Stomach smooth muscle (tissue), 2 donors: ENCODE results near the gene NUTM2E.
"Not testable (repeated sequence)": the region's sequence is repeated elsewhere in the genome, so short reads cannot be mapped to it uniquely, and the experiment has no call there.

Experiments
- H3K27ac ChIP-seq: one replicate; pipeline ENCODE4 v1.7.0; 2013; ENCODE audit warnings: mild to moderate bottlenecking, low read length, inconsistent platforms
- H3K27me3 ChIP-seq, 2 donors: one replicate each; pipeline ENCODE4 v1.7.0; 2013; ENCODE audit warnings: low read length in 2 of 2; ENCODE audit not compliant: insufficient read depth in 2 of 2, control insufficient read depth in 1 of 2
- H3K36me3 ChIP-seq, 2 donors: one replicate each; pipeline ENCODE4 v1.7.0; 2013; ENCODE audit warnings: low read length in 2 of 2; ENCODE audit not compliant: control insufficient read depth in 2 of 2, insufficient read depth in 2 of 2
- H3K4me1 ChIP-seq: one replicate; pipeline ENCODE4 v1.7.0; 2013; ENCODE audit warnings: low read length; ENCODE audit not compliant: control insufficient read depth, insufficient read depth
- H3K4me3 ChIP-seq, 2 donors: one replicate each; pipeline ENCODE4 v1.7.0; 2013; ENCODE audit warnings: low read length in 2 of 2
- H3K9ac ChIP-seq, 2 donors: one replicate each; pipeline ENCODE4 v1.7.0; 2013; ENCODE audit warnings: low read length in 2 of 2, mild to moderate bottlenecking in 1 of 2
- H3K9me3 ChIP-seq, 2 donors: one replicate each; pipeline ENCODE4 v1.7.0; 2013; ENCODE audit warnings: low read length in 2 of 2; ENCODE audit not compliant: control insufficient read depth in 2 of 2
- donor health status: healthy.
- donor health status: Pancreatic carcinoma.

NUTM2E gene

DNA sequence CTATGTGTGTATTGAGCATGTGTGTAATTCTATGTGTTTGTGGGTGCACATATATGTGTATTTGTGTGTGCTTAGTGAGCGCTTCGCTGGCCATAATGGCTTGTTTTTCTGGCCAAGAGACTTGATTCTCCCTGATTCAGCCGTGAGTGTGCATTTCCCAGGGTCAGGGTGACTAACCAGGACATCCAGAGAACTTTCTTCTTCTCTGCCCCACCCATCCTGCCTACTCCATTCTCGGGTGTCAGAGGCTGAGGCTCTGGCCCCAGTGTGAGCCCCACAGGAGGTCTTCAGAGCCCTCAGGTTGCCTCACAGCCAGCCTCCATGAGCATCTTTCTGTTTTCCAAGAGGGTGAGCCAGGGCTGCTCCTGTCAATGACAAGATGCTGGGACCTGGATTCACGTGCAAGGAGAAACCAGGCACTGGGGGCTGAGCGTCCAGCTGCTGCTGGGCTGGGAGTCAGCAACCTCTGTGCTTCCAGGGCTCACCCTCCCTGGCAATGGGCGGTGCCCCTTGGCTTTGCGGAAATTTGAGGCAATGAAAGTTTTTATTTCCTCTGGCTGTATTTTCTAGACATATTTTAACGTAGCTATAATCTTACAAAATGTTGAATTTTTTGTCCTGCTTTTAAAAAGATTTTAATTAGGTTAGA, 40.5 kb downstream of the NUTM2E start:
- not testable (repeated sequence) for H3K9me3 ChIP-seq, H3K9ac ChIP-seq, H3K4me1 ChIP-seq, H3K36me3 ChIP-seq, H3K27me3 ChIP-seq, H3K4me3 ChIP-seq, H3K27ac ChIP-seq

DNA sequence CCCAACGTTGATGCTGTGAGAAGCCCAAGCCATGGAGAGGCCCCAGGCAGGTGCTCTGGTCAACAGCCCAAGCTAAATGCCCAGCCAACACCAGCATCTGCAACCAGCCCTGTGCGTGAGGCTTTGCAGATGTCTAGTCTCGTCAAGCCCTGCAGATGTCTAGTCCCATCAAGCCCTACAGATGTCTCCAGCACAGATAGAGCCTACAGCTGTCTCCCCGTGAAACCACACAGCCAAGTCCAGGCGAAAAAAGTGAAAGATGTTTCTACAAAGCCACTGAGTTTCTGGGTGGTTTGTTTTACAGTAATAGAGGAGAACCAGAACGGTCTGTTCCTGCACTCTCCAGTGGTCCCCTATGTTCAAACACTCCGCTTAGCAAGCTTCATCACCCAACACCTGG, 41.5 kb downstream of the NUTM2E start:
- H3K27me3 ChIP-seq, H3K27ac ChIP-seq, H3K4me3 ChIP-seq, H3K9me3 ChIP-seq, H3K9ac ChIP-seq, H3K36me3 ChIP-seq, H3K4me1 ChIP-seq: not testable (repeated sequence)

DNA sequence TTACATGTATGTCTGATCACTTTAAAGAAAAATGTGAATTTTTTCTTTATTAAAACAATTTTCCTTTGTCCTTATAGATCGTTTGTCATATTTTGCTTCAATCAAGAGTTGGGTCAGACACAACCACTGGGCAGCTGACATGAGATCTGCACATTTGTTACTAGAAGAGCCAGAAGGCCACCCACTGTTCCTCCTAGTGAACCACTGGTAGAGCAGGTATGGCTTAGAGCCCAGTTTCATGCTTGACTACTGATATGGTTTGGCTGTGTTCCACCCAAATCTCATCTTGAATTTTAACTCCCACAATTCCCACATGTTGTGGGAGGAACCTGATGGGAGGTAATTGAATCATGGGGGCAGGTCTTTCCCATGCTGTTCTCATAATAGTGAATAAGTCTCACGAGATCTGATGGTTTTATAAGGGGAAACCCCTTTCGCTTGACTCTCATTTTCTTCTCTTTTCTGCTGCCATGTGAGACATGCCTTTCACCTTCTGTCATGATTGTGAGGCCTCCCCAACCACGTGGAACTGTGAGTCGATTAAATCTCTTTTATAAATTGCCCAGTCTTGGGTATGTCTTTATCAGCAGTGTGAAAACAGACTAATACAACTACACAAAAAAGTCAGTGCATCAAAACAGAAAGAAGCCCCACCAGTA, 43.0 kb downstream of the NUTM2E start:
- not testable (repeated sequence) for H3K36me3 ChIP-seq, H3K9ac ChIP-seq, H3K4me3 ChIP-seq, H3K4me1 ChIP-seq, H3K27me3 ChIP-seq, H3K27ac ChIP-seq, H3K9me3 ChIP-seq

DNA sequence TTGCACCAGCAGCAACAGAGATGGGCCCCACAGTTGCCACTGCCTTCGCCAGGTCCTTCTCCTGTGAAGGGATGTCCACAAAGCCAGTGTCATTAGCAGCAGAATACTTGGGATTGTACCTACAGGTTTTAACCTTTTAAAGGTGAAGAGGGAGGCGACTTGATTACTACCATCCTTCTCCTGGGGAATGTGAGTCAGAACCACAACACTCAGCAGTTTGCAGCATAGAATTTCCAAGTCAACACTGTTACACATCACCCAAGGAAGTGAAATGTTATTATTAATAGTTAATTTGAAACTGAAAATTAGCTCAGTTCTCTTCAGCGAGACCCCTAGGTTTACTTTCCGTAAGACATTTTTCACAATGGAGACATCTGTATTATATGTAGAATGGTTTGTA, 45.2 kb downstream of the NUTM2E start:
- H3K27me3 ChIP-seq, H3K9me3 ChIP-seq, H3K36me3 ChIP-seq, H3K9ac ChIP-seq, H3K4me3 ChIP-seq, H3K4me1 ChIP-seq, H3K27ac ChIP-seq: not testable (repeated sequence)
